Endothelial cell of umbilical vein (primary cell): ENCODE data around the gene PLPPR5. TPM values are rescaled to one million over a fixed set of nuclear protein-coding genes. Genes with fewer than 3 reads are reported as not detected.

ENCODE experiments used
- BruUV-seq: library from RNA; stranded (reverse); fragments of 400-500 nt; replicated peaks from 2 replicates; lab custom pipeline; 2021; lab: Mats Ljungman, UMichigan
- CTCF ChIA-PET: fragments of 300-600, 350-600 bp; sonication (Branson Sonifier 250); formaldehyde crosslinking; loops from one replicate; lab custom pipeline; 2021; ENCODE audit warnings: antibody characterized with exemption, inconsistent platforms; lab: Charles Lee
- POLR2A ChIA-PET: fragments of 300-600, 350-600 bp; sonication (Branson Sonifier 250); formaldehyde crosslinking; loops from one replicate; lab custom pipeline; 2021; ENCODE audit warnings: antibody characterized with exemption, inconsistent platforms; lab: Charles Lee
- DNase-seq: peaks from one replicate; pipeline ENCODE4 v3.0.0-alpha.2; 2011; ENCODE audit warnings: low read depth, low spot score
- FAIRE-seq: peaks from 2 replicates; lab custom pipeline; 2011; peaks lifted over from hg19 to GRCh38; lab: Jason Lieb, UNC
- H2AFZ ChIP-seq: 2 replicates; pipeline ENCODE4 v1.6.0; 2012; ENCODE audit warnings: low read depth, low read length, control low read depth, inconsistent platforms
- H3K27ac ChIP-seq: 2 replicates; pipeline ENCODE4 v1.5.1; 2011; ENCODE audit warnings: low read depth, mild to moderate bottlenecking, control low read depth, low read length, moderate library complexity; ENCODE audit not compliant: insufficient read depth
- H3K27me3 ChIP-seq, 2 experiments: 2 replicates each; pipeline versions ENCODE4 v1.6.0 to v1.6.1; 2011; ENCODE audit warnings: low read length in 2 of 2, mixed read lengths in 1 of 2; ENCODE audit not compliant: control insufficient read depth in 2 of 2, insufficient read depth in 2 of 2
- H3K36me3 ChIP-seq, 2 experiments: 2 replicates in 1 of 2; 3 replicates in 1 of 2; pipeline ENCODE4 v1.5.1; 2011; ENCODE audit warnings: low read length in 2 of 2, mild to moderate bottlenecking in 1 of 2, moderate library complexity in 1 of 2; ENCODE audit not compliant: control insufficient read depth in 2 of 2, insufficient read depth in 2 of 2; ENCODE audit errors: extremely low read depth in 1 of 2
- H3K4me1 ChIP-seq: 3 replicates; pipeline ENCODE4 v1.5.1; 2011; ENCODE audit warnings: mild to moderate bottlenecking, low read length; ENCODE audit not compliant: control insufficient read depth, insufficient read depth; ENCODE audit errors: extremely low read depth
- H3K4me2 ChIP-seq: 2 replicates; pipeline ENCODE4 v1.6.1; 2011; ENCODE audit warnings: low read length, control low read depth, mixed read lengths; ENCODE audit not compliant: insufficient read depth
- H3K4me3 ChIP-seq, 3 experiments: fragments of 200-600 bp in 1 of 3; sonication (generic), shearing (Covaris generic) in 1 of 3; replicated peaks in 1 of 3; 2 replicates each; pipeline ENCODE4 v1.5.1; 2011 to 2016; ENCODE audit warnings: control low read depth in 3 of 3, low read length in 3 of 3, mild to moderate bottlenecking in 2 of 3, inconsistent platforms in 1 of 3, low read depth in 1 of 3, moderate library complexity in 1 of 3; ENCODE audit not compliant: insufficient read depth in 1 of 3
- H3K79me2 ChIP-seq: 2 replicates; pipeline ENCODE4 v1.6.0; 2012; ENCODE audit warnings: low read length, inconsistent platforms; ENCODE audit not compliant: control insufficient read depth, insufficient read depth
- H3K9ac ChIP-seq: replicated peaks from 2 replicates; pipeline ENCODE3; 2011; ENCODE audit warnings: low read length, control low read depth; ENCODE audit not compliant: insufficient read depth; ENCODE audit errors: extremely low read depth
- H3K9me1 ChIP-seq: replicated peaks from 3 replicates; pipeline ENCODE4 v1.6.0; 2011; ENCODE audit warnings: mild to moderate bottlenecking, low read length; ENCODE audit not compliant: control insufficient read depth, insufficient read depth; ENCODE audit errors: extremely low read depth
- H3K9me3 ChIP-seq: replicated peaks from 2 replicates; pipeline ENCODE4 v1.5.1; 2012; ENCODE audit warnings: low read length, inconsistent platforms; ENCODE audit not compliant: control insufficient read depth, insufficient read depth
- H4K20me1 ChIP-seq: replicated peaks from 2 replicates; pipeline ENCODE3; 2011; ENCODE audit warnings: mild to moderate bottlenecking, low read length; ENCODE audit not compliant: control insufficient read depth, insufficient read depth; ENCODE audit errors: extremely low read depth
- EZH2 ChIP-seq: IDR thresholded peaks from 2 replicates; pipeline ENCODE4 v1.6.1; 2012; ENCODE audit warnings: borderline replicate concordance, low read depth, mild to moderate bottlenecking, moderate library complexity, low read length, inconsistent platforms; ENCODE audit not compliant: severe bottlenecking
- JUN ChIP-seq: IDR thresholded peaks from 2 replicates; pipeline ENCODE4 v1.6.1; 2011; ENCODE audit warnings: borderline replicate concordance, low read depth; ENCODE audit not compliant: insufficient read length, insufficient read depth
- MYC ChIP-seq: IDR thresholded peaks from one replicate; pipeline ENCODE4 v1.6.1; 2011; ENCODE audit warnings: mild to moderate bottlenecking, low read depth, low read length
- POLR2A ChIP-seq: IDR thresholded peaks from 2 replicates; pipeline ENCODE4 v1.6.1; 2012; ENCODE audit warnings: low read depth, mild to moderate bottlenecking, control low read depth, low read length
- POLR2AphosphoS5 ChIP-seq: IDR thresholded peaks from 2 replicates; pipeline ENCODE4 v1.6.1; 2012; ENCODE audit warnings: low read depth, mild to moderate bottlenecking, control low read depth, low read length, moderate library complexity; ENCODE audit not compliant: insufficient read depth
- dilution Hi-C: fragments of 300-500 bp; cut with MboI; formaldehyde crosslinking; loops from one replicate; pipeline ENCODE4 v1.15.0; 2019; ENCODE audit warnings: low sequenced_read_pairs; ENCODE audit not compliant: extremely low pct_ligation_motif_present
- intact Hi-C: fragments of 100-400 bp; cut with micrococcal nuclease; formaldehyde crosslinking; loops from one replicate; pipeline ENCODE4 v1.10.0; 2022
- polyA plus RNA-seq, 4 experiments: library from polyadenylated mRNA; depleted of rRNA in 3 of 4; stranded (reverse) in 3 of 4; unstranded in 1 of 4; fragments of >200 nt; gene quantifications; 2 replicates each; pipeline versions ENCODE4 v1.2.1 to v1.2.3, GENCODE V29; 2011 to 2012; ENCODE audit warnings: missing spikeins in 1 of 4
- total RNA-seq: library from RNA; stranded (reverse); gene quantifications from 2 replicates; pipeline ENCODE4 v1.2.3, GENCODE V29; 2021
- TF ChIP-seq, protein P1 (sequence below), 2 donors: IDR thresholded peaks; 1 replicate in 1 of 2; 2 replicates in 1 of 2; pipeline ENCODE4 v1.5.1; 2011; ENCODE audit warnings: low read length in 2 of 2, mild to moderate bottlenecking in 2 of 2, moderate library complexity in 2 of 2, control low read depth in 1 of 2, inconsistent platforms in 1 of 2, low read depth in 1 of 2; ENCODE audit not compliant: insufficient read depth in 1 of 2; ENCODE audit errors: extremely low read depth in 1 of 2

Gene PLPPR5
- total and polyA plus RNA-seq, 2 donors (not counting 3 experiments of a cell fraction or from before 2014, with no cell fraction given): not detected

GRCh38 chr1:98914547-98914946 is 90.1 kb downstream of the PLPPR5 start:
- Histone ChIP-seq H3K27ac (no peak overlapping the region), H3K4me2 (no peak overlapping the region), H3K4me1 (no peaks in the 10 kb centered on the region), H3K4me3 (no peak overlapping the region), H3K27me3 (no peaks in the 10 kb centered on the region), H3K36me3 (no peaks in the 10 kb centered on the region), H3K9me3 (no peaks in the 10 kb centered on the region), H2AFZ (no peak overlapping the region), H3K79me2 (no peaks in the 10 kb centered on the region), H4K20me1 (no peaks in the 10 kb centered on the region), H3K9me1 (no peaks in the 10 kb centered on the region), H3K9ac (no peak overlapping the region)
- POLR2A ChIA-PET: no interaction called here
- TF ChIP-seq MYC (no peak), POLR2A (no peak), JUN (no peak)
- TF ChIP-seq, protein P1, sequence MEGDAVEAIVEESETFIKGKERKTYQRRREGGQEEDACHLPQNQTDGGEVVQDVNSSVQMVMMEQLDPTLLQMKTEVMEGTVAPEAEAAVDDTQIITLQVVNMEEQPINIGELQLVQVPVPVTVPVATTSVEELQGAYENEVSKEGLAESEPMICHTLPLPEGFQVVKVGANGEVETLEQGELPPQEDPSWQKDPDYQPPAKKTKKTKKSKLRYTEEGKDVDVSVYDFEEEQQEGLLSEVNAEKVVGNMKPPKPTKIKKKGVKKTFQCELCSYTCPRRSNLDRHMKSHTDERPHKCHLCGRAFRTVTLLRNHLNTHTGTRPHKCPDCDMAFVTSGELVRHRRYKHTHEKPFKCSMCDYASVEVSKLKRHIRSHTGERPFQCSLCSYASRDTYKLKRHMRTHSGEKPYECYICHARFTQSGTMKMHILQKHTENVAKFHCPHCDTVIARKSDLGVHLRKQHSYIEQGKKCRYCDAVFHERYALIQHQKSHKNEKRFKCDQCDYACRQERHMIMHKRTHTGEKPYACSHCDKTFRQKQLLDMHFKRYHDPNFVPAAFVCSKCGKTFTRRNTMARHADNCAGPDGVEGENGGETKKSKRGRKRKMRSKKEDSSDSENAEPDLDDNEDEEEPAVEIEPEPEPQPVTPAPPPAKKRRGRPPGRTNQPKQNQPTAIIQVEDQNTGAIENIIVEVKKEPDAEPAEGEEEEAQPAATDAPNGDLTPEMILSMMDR (IDR thresholded peaks at IDR 0.05; ENCODE audit: extremely low read depth in 1 of 2, insufficient read depth in 1 of 2, low read depth in 1 of 2, low read length in 2 of 2): no peak
- BruUV-seq: no TSS peak
- DNase-seq (no peak), FAIRE-seq (no peak)
- dilution Hi-C loops (no loop called here), intact Hi-C loops (no loop called here)
- CTCF ChIA-PET: interaction anchor here (1.2 kb wide), 1 partner anchor 11 kb away, joined by 5 read pairs; no protein-coding TSS in a partner anchor

- DNase-seq (no peak), FAIRE-seq (no peak)
- no peaks in the 10 kb centered on the region for H4K20me1 ChIP-seq
- no peak overlapping the region for H3K27ac ChIP-seq
- H3K9me1 ChIP-seq: no peaks in the 10 kb centered on the region
- no peak overlapping the region for H3K4me2 ChIP-seq
- BruUV-seq: no TSS peak
- no peaks in the 10 kb centered on the region for H3K79me2 ChIP-seq
- intact Hi-C loops: no loop called here
- POLR2A ChIA-PET: no interaction called here
- H3K36me3 ChIP-seq: no peaks in the 10 kb centered on the region
- dilution Hi-C loops: no loop called here
- no peak overlapping the region for H3K4me3 ChIP-seq
- H3K9ac ChIP-seq: no peak overlapping the region
- no peak for TF ChIP-seq EZH2
- TF ChIP-seq, protein P1 (IDR thresholded peaks at IDR 0.05; ENCODE audit: extremely low read depth in 1 of 2, insufficient read depth in 1 of 2, low read depth in 1 of 2, low read length in 2 of 2): no peak
- TF ChIP-seq POLR2AphosphoS5: no peak
- TF ChIP-seq POLR2A: no peak
- CTCF ChIA-PET: no interaction called here
- H3K4me1 ChIP-seq: peaks cover 20% of the 10 kb centered on the region
- no peak overlapping the region for H2AFZ ChIP-seq
- no peaks in the 10 kb centered on the region for H3K9me3 ChIP-seq
- no peaks in the 10 kb centered on the region for H3K27me3 ChIP-seq
These were observed 93.8 kb downstream of the PLPPR5 start for GRCh38 chr1:98910827-98911226.
